Stimulated activated naive CD8-positive, alpha-beta T cell treated with anti-CD3 and anti-CD28 coated beads, Interleukin-15, amount 100 ng/mL, for 72 hours (primary cell): Measurements from ENCODE around the gene SLC30A2.

Source experiments
- ATAC-seq: fragments of 150-1000 bp; cut with Tn5 transposase; 2 replicates; pipeline ENCODE4 v1.10.0; 2021; ENCODE audit warnings: mild to moderate bottlenecking, moderate library complexity
- DNase-seq, 2 donors: peaks; one replicate each; pipeline ENCODE4 v3.0.0; 2021 to 2022
- H3K27ac Mint-ChIP-seq, 2 donors: one replicate each; pipeline ENCODE4 v1.8.0; 2022; ENCODE audit warnings: mild to moderate bottlenecking in 2 of 2, mixed read lengths in 2 of 2, moderate library complexity in 2 of 2
- H3K27me3 Mint-ChIP-seq: one replicate; pipeline ENCODE4 v1.8.0; 2022; ENCODE audit warnings: mixed read lengths
- H3K4me1 Mint-ChIP-seq: one replicate; pipeline ENCODE4 v1.8.0; 2022; ENCODE audit warnings: mild to moderate bottlenecking, mixed read lengths
- H3K4me3 Mint-ChIP-seq, 2 donors: one replicate each; pipeline ENCODE4 v1.8.0; 2022; ENCODE audit warnings: mild to moderate bottlenecking in 2 of 2, mixed read lengths in 2 of 2, moderate library complexity in 1 of 2
- H3K9me3 Mint-ChIP-seq, 2 donors: one replicate each; pipeline ENCODE4 v1.8.0; 2022; ENCODE audit warnings: mixed read lengths in 2 of 2

The SLC30A2 gene

GRCh38 chr1:26078286-26079177, 32.6 kb upstream of the SLC30A2 start:
- ATAC-seq (no peak), DNase-seq (no peak)
- Mint-ChIP-seq H3K27ac (no peak overlapping the region), H3K4me1 (no peaks in the 10 kb centered on the region), H3K9me3 (no peaks in the 10 kb centered on the region), H3K4me3 (no peak overlapping the region), H3K27me3 (peaks cover 12% of the 10 kb centered on the region)

GRCh38 chr1:26077524-26077923, 31.6 kb upstream of the SLC30A2 start:
- Mint-ChIP-seq H3K4me3 (no peak overlapping the region), H3K27ac (no peak overlapping the region), H3K27me3 (peaks cover 22% of the 10 kb centered on the region), H3K9me3 (no peaks in the 10 kb centered on the region), H3K4me1 (no peaks in the 10 kb centered on the region)
- ATAC-seq (no peak), DNase-seq (no peak)

- Mint-ChIP-seq H3K4me1 (no peaks in the 10 kb centered on the region), H3K4me3 (no peak overlapping the region), H3K27me3 (peaks cover 31% of the 10 kb centered on the region), H3K9me3 (no peaks in the 10 kb centered on the region), H3K27ac (no peak overlapping the region)
- ATAC-seq, result no peak
- no peak for DNase-seq
These were observed 29.7 kb upstream of the SLC30A2 start for GRCh38 chr1:26075421-26076144.

GRCh38 chr1:26072305-26072704, 26.4 kb upstream of the SLC30A2 start:
- H3K27ac Mint-ChIP-seq, result no peak overlapping the region
- H3K27me3 Mint-ChIP-seq, result peaks cover 46% of the 10 kb centered on the region
- no peak for ATAC-seq
- no peaks in the 10 kb centered on the region for H3K9me3 Mint-ChIP-seq
- H3K4me3 Mint-ChIP-seq, result no peak overlapping the region
- no peak for DNase-seq
- no peaks in the 10 kb centered on the region for H3K4me1 Mint-ChIP-seq

GRCh38 chr1:26070963-26071342, 25.0 kb upstream of the SLC30A2 start:
- Mint-ChIP-seq H3K27ac (no peak overlapping the region), H3K4me3 (no peak overlapping the region), H3K27me3 (peaks cover 49% of the 10 kb centered on the region), H3K4me1 (no peaks in the 10 kb centered on the region), H3K9me3 (no peaks in the 10 kb centered on the region)
- DNase-seq (no peak), ATAC-seq (no peak)

GRCh38 chr1:26070296-26070962, 24.5 kb upstream of the SLC30A2 start:
- Mint-ChIP-seq H3K27ac (no peak overlapping the region), H3K27me3 (peaks cover 50% of the 10 kb centered on the region), H3K4me1 (no peaks in the 10 kb centered on the region), H3K4me3 (no peak overlapping the region), H3K9me3 (no peaks in the 10 kb centered on the region)
- ATAC-seq, result no peak
- DNase-seq, result no peak

- H3K27ac Mint-ChIP-seq, result no peak overlapping the region
- DNase-seq (no peak), ATAC-seq (no peak)
- H3K4me3 Mint-ChIP-seq, result no peak overlapping the region
- peaks cover 50% of the 10 kb centered on the region for H3K27me3 Mint-ChIP-seq
- no peaks in the 10 kb centered on the region for H3K9me3 Mint-ChIP-seq
- no peaks in the 10 kb centered on the region for H3K4me1 Mint-ChIP-seq
These were observed 24.0 kb upstream of the SLC30A2 start for GRCh38 chr1:26069941-26070295.

GRCh38 chr1:26067432-26067911, 21.6 kb upstream of the SLC30A2 start, which contains the start of gene TRIM63:
Gene TRIM63, minus strand, starts transcription at chr1:26067630. Its CDS starts 136 bp downstream, at chr1:26067494.
- no peaks in the 10 kb centered on the region for H3K4me1 Mint-ChIP-seq
- peak within 1 kb of the TSS in 1 of 2 donors; percentile 34 for H3K27ac Mint-ChIP-seq
- DNase-seq, result no peak
- ATAC-seq, result no peak
- H3K4me3 Mint-ChIP-seq, result no peak within 1 kb of the TSS
- H3K27me3 Mint-ChIP-seq, result peaks cover 33% of the 10 kb centered on the region
- no peaks in the 10 kb centered on the region for H3K9me3 Mint-ChIP-seq

- Mint-ChIP-seq H3K27me3 (peaks cover 27% of the 10 kb centered on the region), H3K27ac (no peak overlapping the region), H3K9me3 (no peaks in the 10 kb centered on the region), H3K4me1 (no peaks in the 10 kb centered on the region), H3K4me3 (no peak overlapping the region)
- ATAC-seq, result no peak
- DNase-seq, result no peak
These were observed 20.9 kb upstream of the SLC30A2 start for GRCh38 chr1:26066857-26067256.

- H3K27ac Mint-ChIP-seq, result no peak overlapping the region
- H3K4me1 Mint-ChIP-seq, result no peaks in the 10 kb centered on the region
These were observed 20.2 kb upstream of the SLC30A2 start for GRCh38 chr1:26066160-26066559.

GRCh38 chr1:26064553-26064952, 18.6 kb upstream of the SLC30A2 start:
- no peak overlapping the region for H3K4me3 Mint-ChIP-seq
- peaks cover 25% of the 10 kb centered on the region for H3K27me3 Mint-ChIP-seq
- ATAC-seq, result no peak
- no peaks in the 10 kb centered on the region for H3K4me1 Mint-ChIP-seq
- DNase-seq, result no peak
- no peak overlapping the region for H3K27ac Mint-ChIP-seq
- no peaks in the 10 kb centered on the region for H3K9me3 Mint-ChIP-seq

More at GRCh38 chr1:26066160-26066559, 20.2 kb upstream of the SLC30A2 start:
- no peak for DNase-seq
- Mint-ChIP-seq H3K4me3 (no peak overlapping the region), H3K9me3 (no peaks in the 10 kb centered on the region), H3K27me3 (peaks cover 24% of the 10 kb centered on the region)
- ATAC-seq, result no peak

GRCh38 chr1:26060832-26061574, 15.1 kb upstream of the SLC30A2 start:
- ATAC-seq, result no peak
- Mint-ChIP-seq H3K27me3 (peaks cover 17% of the 10 kb centered on the region), H3K4me3 (no peak overlapping the region), H3K4me1 (no peaks in the 10 kb centered on the region), H3K27ac (no peak overlapping the region), H3K9me3 (no peaks in the 10 kb centered on the region)
- DNase-seq, result no peak

GRCh38 chr1:26059906-26060305, 14.0 kb upstream of the SLC30A2 start:
- no peaks in the 10 kb centered on the region for H3K9me3 Mint-ChIP-seq
- DNase-seq (no peak), ATAC-seq (no peak)
- H3K27me3 Mint-ChIP-seq, result peaks cover 15% of the 10 kb centered on the region
- no peaks in the 10 kb centered on the region for H3K4me1 Mint-ChIP-seq
- H3K27ac Mint-ChIP-seq, result no peak overlapping the region
- no peak overlapping the region for H3K4me3 Mint-ChIP-seq

- ATAC-seq (no peak), DNase-seq (no peak)
- Mint-ChIP-seq H3K27me3 (peaks cover 27% of the 10 kb centered on the region), H3K27ac (no peak overlapping the region), H3K9me3 (no peaks in the 10 kb centered on the region), H3K4me3 (no peak overlapping the region), H3K4me1 (no peaks in the 10 kb centered on the region)
These were observed 12.2 kb upstream of the SLC30A2 start for GRCh38 chr1:26058052-26058595.

GRCh38 chr1:26057189-26057588, 11.3 kb upstream of the SLC30A2 start:
- no peaks in the 10 kb centered on the region for H3K9me3 Mint-ChIP-seq
- H3K27me3 Mint-ChIP-seq, result peaks cover 29% of the 10 kb centered on the region
- H3K4me3 Mint-ChIP-seq, result no peak overlapping the region
- no peaks in the 10 kb centered on the region for H3K4me1 Mint-ChIP-seq
- ATAC-seq (no peak), DNase-seq (no peak)
- H3K27ac Mint-ChIP-seq, result no peak overlapping the region
